Esophagus muscularis mucosa (tissue), 4 donors: ENCODE data around the gene CASP9. TPM values are rescaled to one million over a fixed set of nuclear protein-coding genes. Genes with fewer than 3 reads are reported as not detected.

Experiments used
- DNase-seq: peaks from one replicate; pipeline ENCODE4 v3.0.0-alpha.2; 2017; ENCODE audit errors: extremely low spot score
- H3K27ac ChIP-seq, 4 donors: fragments of 200-600 bp; sonication (generic); replicated peaks in 1 of 4; 1 replicate in 3 of 4; 2 replicates in 1 of 4; pipeline ENCODE4 v1.5.1; 2016 to 2019; ENCODE audit warnings: mild to moderate bottlenecking in 1 of 4
- H3K27me3 ChIP-seq, 4 donors: fragments of 200-600 bp; sonication (generic); one replicate each; pipeline versions ENCODE4 v1.5.1 to v1.6.0; 2016 to 2019
- H3K36me3 ChIP-seq, 4 donors: fragments of 200-600 bp; sonication (generic); one replicate each; pipeline ENCODE4 v1.5.1; 2016 to 2019
- H3K4me1 ChIP-seq, 4 donors: fragments of 200-600 bp; sonication (generic); one replicate each; pipeline ENCODE4 v1.5.1; 2016 to 2019
- H3K4me3 ChIP-seq, 4 donors: fragments of 200-600 bp; sonication (generic); 1 replicate in 2 of 4; 2 replicates in 2 of 4; pipeline ENCODE4 v1.5.1; 2016 to 2019; ENCODE audit warnings: mild to moderate bottlenecking in 4 of 4, moderate library complexity in 1 of 4
- H3K9me3 ChIP-seq, 4 donors: fragments of 200-600 bp; sonication (generic); 1 replicate in 3 of 4; 2 replicates in 1 of 4; pipeline ENCODE4 v1.5.1; 2016 to 2019
- EP300 ChIP-seq: sonication (generic); formaldehyde crosslinking; IDR thresholded peaks from one replicate; pipeline ENCODE4 v1.6.1; 2017; ENCODE audit warnings: antibody characterized with exemption
- POLR2A ChIP-seq: fragments of 450-650 bp; IDR thresholded peaks from one replicate; pipeline ENCODE4 v1.6.1; 2017; ENCODE audit warnings: antibody characterized with exemption, moderate library complexity, mild to moderate bottlenecking, low read depth
- POLR2AphosphoS5 ChIP-seq, 2 donors: sonication (generic); formaldehyde crosslinking; IDR thresholded peaks; one replicate each; pipeline ENCODE4 v1.6.1; 2017; ENCODE audit warnings: antibody characterized with exemption in 2 of 2
- WGBS: methylation state at CpG from one replicate; pipeline ENCODE4 v1.1.5; 2018; 5-methylcytosine and 5-hydroxymethylcytosine counted together
- intact Hi-C: fragments of 100-400 bp; cut with DNase I; formaldehyde crosslinking; loops from one replicate; pipeline ENCODE4 v1.15.1; 2023
- total RNA-seq, 4 donors: library from RNA; depleted of rRNA; stranded (reverse); fragments of >200 nt; gene quantifications; one replicate each; pipeline versions ENCODE4 v1.1.0 to v1.2.1, GENCODE V29; 2016
- TF ChIP-seq, protein P1 (sequence below), 3 experiments: fragments of 200-600 bp in 2 of 3; fragments of 450-650 bp in 1 of 3; sonication (generic) in 2 of 3; IDR thresholded peaks; one replicate each; pipeline ENCODE4 v1.5.1; 2017 to 2019; ENCODE audit warnings: antibody characterized with exemption in 3 of 3, mild to moderate bottlenecking in 2 of 3, moderate library complexity in 1 of 3

CASP9 gene
- total RNA-seq, 4 donors from 2014 or later, result 9.1 to 12.6 (median 11.0) TPM

DNA sequence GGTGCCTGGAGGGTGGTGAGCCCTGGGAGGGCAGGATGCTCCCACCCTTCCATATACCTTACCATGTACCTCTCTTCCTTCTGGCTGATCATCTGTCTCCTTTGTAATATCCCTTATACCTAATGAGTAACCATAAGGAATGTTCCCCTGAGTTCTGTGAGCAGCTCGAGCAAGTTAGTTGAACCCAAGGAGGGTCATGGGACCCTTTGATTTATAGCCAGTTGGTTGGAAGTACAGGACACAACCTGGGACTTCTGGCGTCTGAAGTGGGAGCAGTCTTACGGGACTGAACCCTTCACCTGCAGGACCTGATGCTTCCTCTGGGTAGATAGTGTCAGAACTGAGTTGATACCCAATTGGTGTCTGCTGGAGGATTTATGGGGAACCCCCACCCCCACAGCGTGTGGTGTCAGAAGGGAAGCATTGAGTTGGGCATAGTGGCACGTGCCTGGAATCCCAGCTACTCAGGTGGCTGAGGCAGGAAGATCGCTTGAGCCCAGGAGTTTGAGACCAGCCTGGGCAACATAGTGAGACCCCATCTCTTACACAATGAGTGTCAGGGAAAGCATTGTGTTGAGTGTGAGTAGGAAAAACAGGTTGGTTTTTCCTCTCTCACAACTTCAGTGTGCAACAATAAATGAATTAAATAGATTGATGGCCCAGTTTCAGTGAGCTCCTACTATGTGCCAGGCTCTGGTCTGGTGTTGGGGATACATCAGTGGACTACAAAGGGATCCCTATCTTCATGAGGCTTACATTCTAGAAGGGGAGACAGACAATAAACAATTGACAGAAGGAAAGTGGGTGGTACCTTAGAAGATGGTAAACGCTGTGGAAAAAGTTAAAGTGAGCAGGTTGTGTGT is 18.6 kb upstream of the CASP9 start:
- intact Hi-C loops, result no loop called here
- Histone ChIP-seq H3K36me3 (peaks cover 57 to 97% (median 88%) of the 10 kb centered on the region in 4 donors), H3K4me1 (no peaks in the 10 kb centered on the region), H3K4me3 (no peak overlapping the region), H3K27me3 (no peaks in the 10 kb centered on the region), H3K27ac (no peak overlapping the region), H3K9me3 (no peaks in the 10 kb centered on the region)
- WGBS, result 96% methylated on average over 7 of the region's 7 CpGs
- no peak for DNase-seq
- TF ChIP-seq POLR2A, result no peak
- TF ChIP-seq POLR2AphosphoS5 (IDR thresholded peaks at IDR 0.05), result no peak
- TF ChIP-seq, protein P1, sequence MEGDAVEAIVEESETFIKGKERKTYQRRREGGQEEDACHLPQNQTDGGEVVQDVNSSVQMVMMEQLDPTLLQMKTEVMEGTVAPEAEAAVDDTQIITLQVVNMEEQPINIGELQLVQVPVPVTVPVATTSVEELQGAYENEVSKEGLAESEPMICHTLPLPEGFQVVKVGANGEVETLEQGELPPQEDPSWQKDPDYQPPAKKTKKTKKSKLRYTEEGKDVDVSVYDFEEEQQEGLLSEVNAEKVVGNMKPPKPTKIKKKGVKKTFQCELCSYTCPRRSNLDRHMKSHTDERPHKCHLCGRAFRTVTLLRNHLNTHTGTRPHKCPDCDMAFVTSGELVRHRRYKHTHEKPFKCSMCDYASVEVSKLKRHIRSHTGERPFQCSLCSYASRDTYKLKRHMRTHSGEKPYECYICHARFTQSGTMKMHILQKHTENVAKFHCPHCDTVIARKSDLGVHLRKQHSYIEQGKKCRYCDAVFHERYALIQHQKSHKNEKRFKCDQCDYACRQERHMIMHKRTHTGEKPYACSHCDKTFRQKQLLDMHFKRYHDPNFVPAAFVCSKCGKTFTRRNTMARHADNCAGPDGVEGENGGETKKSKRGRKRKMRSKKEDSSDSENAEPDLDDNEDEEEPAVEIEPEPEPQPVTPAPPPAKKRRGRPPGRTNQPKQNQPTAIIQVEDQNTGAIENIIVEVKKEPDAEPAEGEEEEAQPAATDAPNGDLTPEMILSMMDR (IDR thresholded peaks at IDR 0.05), result no peak
- TF ChIP-seq EP300, result no peak

DNA sequence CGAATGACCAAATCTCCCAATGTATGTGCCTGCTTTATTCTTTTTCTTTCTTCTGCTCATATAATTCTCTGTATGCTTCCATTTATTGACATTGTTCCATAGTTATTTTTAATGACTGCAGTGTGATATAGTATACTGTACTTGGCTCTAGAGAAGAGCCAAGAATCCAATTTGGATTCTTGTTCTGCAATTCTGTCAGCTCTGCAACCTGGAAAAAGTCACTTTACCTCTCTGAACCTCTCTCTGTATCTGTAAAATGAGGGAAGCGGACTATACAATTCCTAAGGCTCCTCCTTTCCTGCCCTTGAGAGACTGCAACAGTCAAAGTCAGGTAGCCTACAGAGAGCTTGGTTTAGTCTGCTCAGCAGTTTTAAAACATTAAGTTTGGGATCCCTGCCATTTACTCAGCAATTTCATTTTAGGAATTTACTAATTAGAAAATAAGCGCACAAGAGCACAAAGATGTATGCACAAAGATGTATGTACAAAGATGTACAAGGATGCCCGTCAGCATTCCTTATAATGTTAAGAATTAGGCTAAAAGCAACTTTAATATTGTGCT is 17.3 kb upstream of the CASP9 start:
- 97% methylated on average over 4 of the region's 4 CpGs for WGBS
- H3K4me1 ChIP-seq, result no peaks in the 10 kb centered on the region
- peaks cover 60 to 97% (median 90%) of the 10 kb centered on the region in 4 donors for H3K36me3 ChIP-seq
- H3K27ac ChIP-seq, result no peak overlapping the region
- H3K27me3 ChIP-seq, result no peaks in the 10 kb centered on the region
- no peaks in the 10 kb centered on the region for H3K9me3 ChIP-seq
- no peak overlapping the region for H3K4me3 ChIP-seq
- no peak for DNase-seq
- intact Hi-C loops, result no loop called here
- TF ChIP-seq, protein P1 (IDR thresholded peaks at IDR 0.05), result no peak
- TF ChIP-seq POLR2A (no peak), EP300 (no peak), POLR2AphosphoS5 (IDR thresholded peaks at IDR 0.05) (no peak)

DNA sequence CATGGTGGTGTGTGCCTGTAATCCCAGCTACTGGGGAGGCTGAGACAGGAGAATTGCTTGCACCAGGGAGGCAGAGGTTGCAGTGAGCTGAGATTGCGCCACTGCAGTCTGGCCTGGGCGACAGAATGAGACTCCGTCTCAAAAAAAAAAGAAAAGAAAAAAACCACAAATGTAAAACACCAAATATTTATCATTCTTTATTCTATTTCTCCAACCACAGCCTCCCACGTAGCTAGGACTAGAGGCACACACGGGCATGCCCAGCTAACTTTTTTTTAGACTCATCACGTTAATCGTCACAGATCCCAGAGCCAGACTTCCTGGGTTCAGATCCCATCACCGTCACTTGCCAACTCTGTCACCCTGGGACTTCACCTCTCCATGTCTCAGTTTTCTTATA is 16.2 kb upstream of the CASP9 start:
- TF ChIP-seq, protein P1 (IDR thresholded peaks at IDR 0.05), result no peak
- TF ChIP-seq POLR2A, result no peak
- TF ChIP-seq EP300, result no peak
- TF ChIP-seq POLR2AphosphoS5 (IDR thresholded peaks at IDR 0.05), result no peak
- intact Hi-C loops, result no loop called here
- 88% methylated on average over 8 of the region's 8 CpGs for WGBS
- DNase-seq, result no peak
- no peak overlapping the region for H3K27ac ChIP-seq
- H3K36me3 ChIP-seq, result peaks cover 59 to 97% (median 91%) of the 10 kb centered on the region in 4 donors
- no peak overlapping the region for H3K4me3 ChIP-seq
- H3K9me3 ChIP-seq, result no peaks in the 10 kb centered on the region
- H3K27me3 ChIP-seq, result no peaks in the 10 kb centered on the region
- no peaks in the 10 kb centered on the region for H3K4me1 ChIP-seq

DNA sequence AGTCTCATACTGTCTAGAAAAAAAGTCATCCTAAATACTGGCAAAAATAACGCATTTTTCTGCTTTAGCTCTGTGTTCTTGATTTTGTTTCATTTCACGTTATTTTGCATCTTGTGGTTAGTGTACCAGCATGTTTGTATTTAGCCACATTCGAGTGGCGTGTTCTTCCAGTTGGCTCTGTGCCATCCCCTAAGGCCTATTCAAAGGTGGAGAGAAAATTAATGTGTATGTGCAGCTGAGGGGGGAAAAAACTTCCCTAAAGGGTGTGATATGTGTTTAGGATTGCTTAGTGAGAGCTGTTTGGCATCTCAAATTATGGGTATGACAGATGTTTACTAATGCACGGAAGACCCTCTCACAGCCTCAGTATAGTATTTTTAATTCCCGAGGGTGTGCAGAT is 14.8 kb upstream of the CASP9 start:
- intact Hi-C loops, result no loop called here
- WGBS, result 80% methylated on average over 6 of the region's 6 CpGs
- H3K27me3 ChIP-seq, result no peaks in the 10 kb centered on the region
- H3K4me3 ChIP-seq, result no peak overlapping the region
- H3K4me1 ChIP-seq, result no peaks in the 10 kb centered on the region
- H3K27ac ChIP-seq, result no peak overlapping the region
- H3K9me3 ChIP-seq, result no peaks in the 10 kb centered on the region
- H3K36me3 ChIP-seq, result peaks cover 58 to 99% (median 93%) of the 10 kb centered on the region in 4 donors
- no peak for TF ChIP-seq POLR2A
- DNase-seq, result no peak

DNA sequence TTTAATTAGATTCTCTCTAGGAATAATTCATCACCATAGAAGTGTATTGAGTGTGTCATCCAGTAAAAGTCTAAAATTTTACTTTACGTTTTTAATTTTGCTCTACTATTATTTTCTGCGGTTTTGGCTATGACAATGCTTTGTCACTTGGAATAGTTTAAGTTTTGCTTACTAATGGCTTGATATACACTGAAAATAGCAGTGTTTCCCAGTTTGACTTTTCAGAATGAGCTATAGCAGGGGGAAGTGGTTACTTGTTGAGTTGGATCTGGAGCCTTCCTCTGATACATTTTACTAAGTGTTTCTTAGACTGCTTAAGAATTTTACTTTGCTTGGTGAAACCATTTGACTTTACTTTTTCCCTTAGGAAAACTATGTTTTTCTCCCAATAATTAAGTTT is 7.7 kb upstream of the CASP9 start:
- Histone ChIP-seq H3K9me3 (no peaks in the 10 kb centered on the region), H3K4me1 (peaks cover 7 to 15% (median 14%) of the 10 kb centered on the region in 4 donors), H3K4me3 (no peak overlapping the region), H3K27me3 (no peaks in the 10 kb centered on the region), H3K27ac (no peak overlapping the region), H3K36me3 (peaks cover 20 to 45% (median 39%) of the 10 kb centered on the region in 4 donors)
- intact Hi-C loops, result no loop called here
- no peak for TF ChIP-seq EP300
- 82% methylated on average over 2 of the region's 2 CpGs for WGBS
- DNase-seq, result no peak
